Body of pancreas (tissue), 4 donors: ENCODE measurements around the gene SLC16A11.

Source experiments
- POLR2A ChIP-seq, 3 donors: fragments of 450-650 bp; IDR thresholded peaks; one replicate each; pipeline ENCODE4 v1.6.1; 2016; ENCODE audit warnings: antibody characterized with exemption in 3 of 3, mild to moderate bottlenecking in 2 of 3
- TF ChIP-seq, protein P1 (sequence below), 7 experiments: fragments of 450-650 bp in 4 of 7; fragments of 200-600 bp in 3 of 7; sonication (generic) in 3 of 7; IDR thresholded peaks; one replicate each; pipeline ENCODE4 v1.5.1; 2016 to 2019; ENCODE audit warnings: antibody characterized with exemption in 7 of 7

DNA sequence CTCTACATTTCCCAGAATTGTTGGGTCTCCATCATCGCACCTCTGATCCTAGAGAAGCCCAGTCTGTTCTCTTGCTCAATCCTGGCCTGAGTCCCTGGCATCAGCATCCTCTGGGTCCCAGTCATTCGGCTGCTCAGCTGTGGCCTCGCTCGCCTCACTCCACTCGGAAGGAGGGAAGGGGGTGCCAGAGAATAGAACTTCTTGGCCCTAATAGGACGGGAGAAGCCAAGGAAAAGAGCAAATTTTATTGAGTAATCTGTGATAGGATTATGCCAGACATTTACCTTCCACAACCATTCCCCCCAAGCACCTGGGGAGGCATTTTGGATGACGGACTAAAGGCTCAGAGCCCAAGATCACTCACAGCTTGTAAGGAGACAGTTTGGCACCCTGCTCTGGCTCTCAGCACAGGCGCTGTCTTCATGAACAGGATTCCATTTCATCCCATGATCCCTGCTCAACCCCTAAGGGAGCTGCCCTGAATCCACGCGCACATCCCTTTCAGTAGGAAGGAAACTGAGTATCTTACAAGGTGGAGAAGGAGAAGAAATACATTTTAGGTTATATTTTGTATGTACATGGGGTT, 36.7 kb upstream of the SLC16A11 start:
- TF ChIP-seq, protein P1, sequence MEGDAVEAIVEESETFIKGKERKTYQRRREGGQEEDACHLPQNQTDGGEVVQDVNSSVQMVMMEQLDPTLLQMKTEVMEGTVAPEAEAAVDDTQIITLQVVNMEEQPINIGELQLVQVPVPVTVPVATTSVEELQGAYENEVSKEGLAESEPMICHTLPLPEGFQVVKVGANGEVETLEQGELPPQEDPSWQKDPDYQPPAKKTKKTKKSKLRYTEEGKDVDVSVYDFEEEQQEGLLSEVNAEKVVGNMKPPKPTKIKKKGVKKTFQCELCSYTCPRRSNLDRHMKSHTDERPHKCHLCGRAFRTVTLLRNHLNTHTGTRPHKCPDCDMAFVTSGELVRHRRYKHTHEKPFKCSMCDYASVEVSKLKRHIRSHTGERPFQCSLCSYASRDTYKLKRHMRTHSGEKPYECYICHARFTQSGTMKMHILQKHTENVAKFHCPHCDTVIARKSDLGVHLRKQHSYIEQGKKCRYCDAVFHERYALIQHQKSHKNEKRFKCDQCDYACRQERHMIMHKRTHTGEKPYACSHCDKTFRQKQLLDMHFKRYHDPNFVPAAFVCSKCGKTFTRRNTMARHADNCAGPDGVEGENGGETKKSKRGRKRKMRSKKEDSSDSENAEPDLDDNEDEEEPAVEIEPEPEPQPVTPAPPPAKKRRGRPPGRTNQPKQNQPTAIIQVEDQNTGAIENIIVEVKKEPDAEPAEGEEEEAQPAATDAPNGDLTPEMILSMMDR (IDR thresholded peaks at IDR 0.05): no peak
- TF ChIP-seq POLR2A (IDR thresholded peaks at IDR 0.05): no peak
